Stimulated activated CD4-positive, alpha-beta T cell treated with anti-CD3 and anti-CD28 coated beads, Interleukin-2, amount 100 ng/mL, for 24 hours (primary cell): ENCODE data around the gene RPL9.
"Not testable (repeated sequence)": the region's sequence is repeated elsewhere in the genome, so short reads cannot be mapped to it uniquely, and the experiment has no call there.

Experiments used
- DNase-seq, 2 donors: peaks; one replicate each; pipeline ENCODE4 v3.0.0-alpha.2; 2020

RPL9 gene

GRCh38 chr4:39415678-39416283 is 42.9 kb downstream of the RPL9 start:
- no peak for DNase-seq

GRCh38 chr4:39411561-39411960 is 47.2 kb downstream of the RPL9 start:
- not testable (repeated sequence) for DNase-seq

GRCh38 chr4:39410415-39410814 is 48.3 kb downstream of the RPL9 start:
- no peak for DNase-seq

- DNase-seq: no peak
Measured at GRCh38 chr4:39407584-39407885, 51.2 kb downstream of the RPL9 start.

- no peak for DNase-seq
Measured at GRCh38 chr4:39406763-39407583, 51.7 kb downstream of the RPL9 start, which contains the start of gene KLB. Gene KLB (plus strand): TSS chr4:39406930. CDS start chr4:39406950, 20 bp downstream.
